Medulla oblongata (tissue), 1 donor: ENCODE data around the gene PHC2.
A peak's percentile ranks its signal among the peaks of the same experiment; 100 is the strongest.
"Not testable (repeated sequence)": the region's sequence is repeated elsewhere in the genome, so short reads cannot be mapped to it uniquely, and the experiment has no call there.

Experiments used
- DNase-seq: peaks from one replicate; pipeline ENCODE4 v3.0.0-alpha.2; 2015; ENCODE audit errors: extremely low spot score

The PHC2 gene

DNA sequence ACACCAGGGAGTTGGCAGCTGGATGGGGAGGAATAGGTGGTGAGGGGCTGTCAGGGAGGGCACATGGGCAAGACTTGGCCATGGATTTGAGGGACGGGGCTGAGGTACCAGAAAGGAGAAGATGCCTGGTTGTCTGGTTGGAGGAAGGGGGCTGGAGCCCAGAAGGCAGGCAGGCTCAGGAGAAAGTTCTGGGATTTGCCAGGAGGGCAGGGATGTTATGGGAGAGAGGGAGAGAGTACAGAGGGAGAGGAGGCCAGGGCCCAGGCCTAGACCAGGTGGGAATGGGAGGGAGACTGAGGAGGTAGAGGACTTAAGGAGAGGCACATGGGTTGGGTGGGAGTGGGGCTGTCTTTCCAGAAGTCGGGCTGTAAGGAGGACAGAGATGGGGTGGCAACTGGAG, 114.3 kb downstream of the PHC2 start:
- DNase-seq: no peak

- DNase-seq: no peak
Measured at GRCh38 chr1:33314416-33314815, 116.5 kb downstream of the PHC2 start.

DNA sequence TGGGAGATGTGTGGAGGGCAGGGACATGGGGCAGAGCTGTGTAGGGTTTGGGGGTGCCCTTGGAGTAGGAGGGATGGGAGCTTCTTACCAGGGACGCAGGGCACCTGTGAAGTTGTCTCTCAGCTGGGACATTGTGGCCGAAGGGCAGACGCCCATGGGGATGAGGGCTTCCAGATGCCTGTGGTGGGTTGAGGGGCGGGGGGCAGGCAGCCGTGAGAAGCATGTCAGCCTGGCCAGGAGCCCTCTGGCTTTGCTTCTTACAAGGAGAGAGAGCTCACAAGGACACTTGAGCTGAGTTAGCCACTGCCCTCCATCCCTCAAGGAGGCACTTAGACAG, 118.5 kb downstream of the PHC2 start:
- DNase-seq: no peak

- no peak for DNase-seq
Measured at GRCh38 chr1:33311706-33312412, 119.0 kb downstream of the PHC2 start.

DNA sequence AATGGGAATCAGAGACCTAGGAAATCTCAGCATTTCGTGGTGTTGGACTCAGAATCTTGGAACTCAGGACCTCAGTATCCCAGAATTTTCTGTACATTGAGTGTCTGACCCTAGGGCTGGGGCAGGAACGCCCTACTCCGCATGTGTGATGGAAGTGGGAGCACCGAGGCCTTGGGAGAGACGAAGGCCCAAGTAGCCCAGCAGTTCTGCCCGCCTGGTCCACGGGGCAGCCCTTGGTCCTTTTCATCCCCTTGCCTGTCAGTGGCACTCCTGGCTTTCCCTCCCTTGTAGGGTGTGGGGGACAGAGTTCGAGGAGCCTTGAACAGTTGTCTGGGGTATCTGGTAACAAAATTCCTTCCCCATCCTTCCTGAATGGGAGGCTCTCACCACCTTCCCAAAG, 120.2 kb downstream of the PHC2 start:
- no peak for DNase-seq

GRCh38 chr1:33309351-33309750, 121.5 kb downstream of the PHC2 start:
- not testable (repeated sequence) for DNase-seq

GRCh38 chr1:33307494-33307864, 123.4 kb downstream of the PHC2 start:
- DNase-seq: no peak

GRCh38 chr1:33306653-33307493, 124.0 kb downstream of the PHC2 start:
- no peak for DNase-seq

GRCh38 chr1:33305816-33306652, 124.9 kb downstream of the PHC2 start:
- no peak for DNase-seq

DNA sequence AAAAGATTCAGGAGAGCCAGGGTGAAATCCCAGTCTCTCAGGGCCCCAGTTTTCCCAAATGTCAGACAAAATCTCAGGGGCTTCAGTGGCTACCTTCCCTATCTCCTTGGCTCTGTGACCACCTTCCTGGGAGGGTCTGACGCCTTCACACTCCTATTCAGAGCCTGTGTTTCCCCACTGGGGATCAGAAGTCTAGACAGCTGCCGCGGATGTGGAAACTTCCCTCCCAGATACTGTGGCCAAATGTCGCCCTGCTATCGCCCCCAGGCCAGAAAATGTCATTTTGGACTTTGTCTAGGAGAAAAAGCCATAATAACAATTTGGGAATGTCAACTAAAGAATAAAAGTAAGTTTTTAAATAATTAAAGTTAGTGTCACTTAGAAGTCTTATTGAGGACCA, 125.9 kb downstream of the PHC2 start:
- DNase-seq: no peak

- no peak for DNase-seq
Measured at GRCh38 chr1:33302325-33302724, 128.6 kb downstream of the PHC2 start.

DNA sequence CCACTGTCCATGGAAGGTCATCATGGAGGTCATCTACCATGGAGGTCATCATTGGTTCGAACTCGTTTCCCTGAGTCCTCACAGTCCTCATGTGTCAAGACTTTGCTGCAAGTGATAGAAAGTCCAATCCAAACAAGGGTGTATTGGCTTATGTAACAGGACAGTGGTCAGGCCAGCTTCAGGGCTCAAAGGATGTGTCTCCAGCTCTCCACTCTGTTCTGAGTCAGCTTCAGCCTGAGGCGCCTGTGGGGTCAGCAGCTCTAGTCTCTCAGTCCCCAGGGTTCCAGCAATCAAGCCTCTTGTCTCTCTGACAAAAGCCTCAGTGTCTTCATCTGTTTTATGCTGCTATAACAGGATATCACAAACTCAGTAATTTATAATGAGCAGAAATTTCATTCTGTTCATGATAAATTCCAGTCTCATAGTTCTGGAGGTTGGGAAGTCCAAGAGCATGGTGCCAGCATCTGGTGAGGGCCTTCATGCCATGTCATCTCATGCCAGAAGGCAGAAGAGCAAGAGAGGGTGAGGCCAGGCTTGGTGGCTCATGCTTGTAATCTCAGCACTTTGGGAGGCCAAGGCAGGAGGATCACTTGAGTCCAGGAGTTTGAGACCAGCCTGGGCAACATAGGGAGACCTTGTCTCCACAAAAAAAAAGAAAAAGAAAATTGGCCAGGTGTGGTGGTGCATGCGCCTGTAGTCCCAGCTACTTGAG, 129.5 kb downstream of the PHC2 start:
- no peak for DNase-seq

- DNase-seq: peak; percentile 29
Measured at GRCh38 chr1:33300673-33301072, 130.2 kb downstream of the PHC2 start.

DNA sequence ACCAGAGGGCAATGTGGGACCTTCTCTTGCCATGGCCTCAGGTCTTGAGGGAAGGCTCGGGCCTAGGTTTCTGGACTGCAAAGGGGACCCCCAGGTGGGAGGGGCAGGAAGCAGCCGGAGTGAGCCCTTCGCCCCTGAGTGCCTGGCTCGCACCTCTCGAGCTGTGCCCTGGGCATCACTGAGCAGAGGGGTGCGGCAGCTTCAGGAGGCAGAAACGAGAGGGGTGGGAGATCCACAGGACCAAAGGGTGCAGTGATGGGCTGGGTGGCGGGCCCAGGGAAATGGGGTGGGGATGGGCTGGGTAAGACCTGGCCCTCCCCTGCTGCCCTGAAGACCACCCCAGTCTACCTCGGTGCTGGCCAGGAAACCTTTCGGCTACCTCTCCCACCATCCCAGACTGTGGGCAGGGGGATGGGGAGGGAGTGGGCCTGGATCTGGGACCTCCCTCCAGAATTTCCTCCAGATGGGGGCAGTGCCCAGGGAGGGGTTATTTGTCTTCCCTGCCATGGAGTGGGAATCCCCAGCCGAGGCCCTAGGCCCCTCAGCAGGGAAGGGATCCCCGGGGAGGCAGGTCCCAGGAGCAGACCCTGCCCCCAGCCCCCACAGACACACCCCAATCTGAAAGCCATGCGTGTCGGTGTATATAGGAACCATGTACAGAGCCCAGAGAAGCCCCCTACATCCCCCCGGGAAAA, 131.3 kb downstream of the PHC2 start:
- DNase-seq: no peak

DNA sequence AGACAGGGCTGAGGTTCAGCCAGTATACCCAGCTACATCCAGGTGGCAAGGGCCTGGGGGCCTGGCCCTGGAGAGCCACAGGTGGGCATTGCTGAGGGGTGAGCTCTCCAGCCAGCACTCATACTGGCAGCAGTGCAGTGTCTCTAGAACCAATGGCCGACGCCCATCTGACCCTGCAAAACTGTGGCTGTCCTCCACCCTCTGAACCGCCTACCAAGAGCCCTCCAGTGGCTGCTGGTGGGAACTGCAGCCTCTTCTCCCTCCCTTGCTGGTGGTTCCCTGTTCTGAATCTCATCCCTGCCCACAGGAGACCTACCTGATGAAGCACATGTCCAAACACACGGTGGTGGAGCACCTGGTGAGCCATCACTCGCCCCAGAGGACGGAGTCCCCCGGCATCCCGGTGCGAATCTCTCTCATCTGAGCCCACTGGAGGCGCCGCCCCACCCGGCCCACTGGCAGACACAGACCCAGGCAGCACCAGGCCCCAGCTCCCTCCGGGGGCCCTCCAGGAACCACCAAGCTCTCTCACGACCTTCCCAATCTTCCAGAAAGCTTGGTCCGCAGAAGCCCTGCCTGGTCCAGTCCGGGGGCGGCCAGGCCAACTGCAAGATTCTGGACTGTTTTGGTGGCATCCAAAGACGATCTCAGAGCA, 132.1 kb downstream of the PHC2 start:
- DNase-seq: peak; percentile 46

DNA sequence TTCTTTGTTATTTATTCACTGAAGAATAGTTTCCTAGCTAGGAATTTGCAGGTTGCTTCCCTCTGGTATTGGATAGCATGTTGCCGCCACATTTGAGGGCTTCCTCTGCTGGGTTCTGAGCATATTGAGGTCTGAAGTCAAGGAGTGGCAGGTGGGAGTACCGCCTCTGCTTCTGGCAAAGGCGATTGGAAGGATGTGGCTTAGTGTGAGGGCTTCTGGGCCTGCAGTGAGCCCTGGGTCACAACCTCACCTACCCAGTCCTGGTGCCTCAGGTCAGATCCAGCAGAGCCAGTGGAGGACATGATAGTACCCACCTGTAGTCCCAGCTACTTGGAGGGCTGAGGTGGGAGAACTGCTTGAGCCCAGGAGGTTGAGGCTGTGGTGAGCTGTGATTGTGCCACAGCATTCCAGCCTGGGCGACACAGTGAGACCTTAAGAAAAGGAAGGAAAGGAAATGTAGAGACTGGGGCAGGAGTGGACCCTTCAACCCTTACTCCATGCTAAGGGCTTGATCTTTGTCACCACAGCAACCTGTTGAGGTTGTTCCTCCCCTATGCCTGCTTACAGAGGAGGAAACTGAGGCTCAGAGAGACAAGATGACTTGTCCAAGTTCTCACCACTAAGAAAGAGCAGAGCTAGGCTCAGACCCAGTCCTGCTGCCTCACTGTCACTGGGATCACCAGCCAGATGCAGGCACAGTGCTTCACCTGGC, 132.8 kb downstream of the PHC2 start:
- DNase-seq: no peak

DNA sequence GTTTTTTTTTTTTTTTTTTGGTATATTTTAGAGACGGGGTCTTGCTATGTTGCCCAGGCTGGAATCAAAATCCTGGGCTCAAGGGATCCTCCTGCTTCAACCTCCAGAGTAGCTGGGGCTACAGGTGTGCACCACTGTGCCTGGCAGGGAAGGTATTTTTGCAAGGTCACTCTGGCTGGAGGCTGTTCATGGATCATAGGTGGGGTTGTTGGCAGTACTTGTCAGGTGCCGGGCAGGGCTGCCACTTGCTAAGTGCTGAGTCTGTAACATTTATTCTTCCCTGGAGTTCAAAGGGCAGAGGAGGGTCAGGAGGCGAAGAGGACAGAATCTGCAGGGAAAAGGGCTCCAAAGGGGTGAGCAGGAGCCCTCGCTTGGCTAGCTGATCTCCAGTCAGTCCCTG, 134.1 kb downstream of the PHC2 start:
- DNase-seq: no peak

DNA sequence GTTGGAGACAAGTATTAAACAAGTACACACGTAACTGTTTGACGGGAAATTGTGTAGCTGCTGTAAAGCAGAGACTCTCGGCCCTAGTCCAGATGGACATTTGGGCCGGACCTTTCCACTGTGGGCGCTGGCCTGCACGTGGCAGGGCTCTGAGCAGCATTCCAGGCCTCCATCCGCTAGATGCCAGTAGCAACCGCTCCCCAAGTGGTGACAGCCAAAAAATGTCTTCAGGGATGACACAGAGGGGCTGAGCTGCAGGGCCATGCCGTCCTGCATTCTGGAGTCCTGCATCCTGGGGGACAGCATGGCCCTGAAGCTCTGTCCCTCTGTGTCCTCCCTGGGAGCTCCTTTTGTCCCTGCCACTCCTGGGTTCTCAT, 134.8 kb downstream of the PHC2 start:
- peak; percentile 9 for DNase-seq

GRCh38 chr1:33295450-33296081, 135.3 kb downstream of the PHC2 start:
- DNase-seq: peak; percentile 89

DNA sequence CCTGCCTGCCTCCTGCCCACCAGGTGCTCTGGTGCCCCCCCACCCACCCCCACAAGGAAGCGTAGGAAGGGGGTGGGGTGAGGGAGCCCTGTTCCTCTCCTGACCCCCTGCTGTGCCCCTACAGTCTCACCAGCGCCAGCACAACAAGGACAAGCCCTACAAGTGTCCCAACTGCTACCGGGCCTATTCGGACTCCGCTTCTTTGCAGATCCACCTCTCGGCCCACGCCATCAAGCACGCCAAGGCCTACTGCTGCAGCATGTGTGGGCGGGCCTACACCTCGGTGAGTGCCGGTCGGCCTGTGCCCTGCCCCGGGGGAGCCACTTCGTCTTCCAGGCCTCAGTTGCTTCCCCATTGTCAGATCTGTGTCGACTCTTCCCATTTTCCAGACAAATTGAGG, 135.9 kb downstream of the PHC2 start:
- no peak for DNase-seq
